Raji (cell line): ENCODE measurements around the gene LSP1.

ENCODE experiments used
- POLR2A ChIP-seq: IDR thresholded peaks from 2 replicates; pipeline ENCODE4 v1.6.1; 2011; ENCODE audit warnings: low read depth, low read length, control low read depth; ENCODE audit not compliant: insufficient read depth

LSP1 gene

GRCh38 chr11:1852877-1853276 is at the start of gene LSP1:
Gene LSP1 (plus strand): TSS chr11:1853084. CDS start chr11:1853145, 61 bp downstream.
- TF ChIP-seq POLR2A, result peak; percentile 81

GRCh38 chr11:1803246-1803645 is 49.6 kb upstream of the LSP1 start:
- no peak for TF ChIP-seq POLR2A

- no peak for TF ChIP-seq POLR2A
Measured at GRCh38 chr11:1805525-1805924, 47.4 kb upstream of the LSP1 start.

GRCh38 chr11:1807264-1807995 is 45.5 kb upstream of the LSP1 start:
- TF ChIP-seq POLR2A, result no peak

- TF ChIP-seq POLR2A, result no peak
Measured at GRCh38 chr11:1810761-1811160, 42.1 kb upstream of the LSP1 start.

- TF ChIP-seq POLR2A, result no peak
Measured at GRCh38 chr11:1812274-1812673, 40.6 kb upstream of the LSP1 start.

- TF ChIP-seq POLR2A, result no peak
Measured at GRCh38 chr11:1812801-1813200, 40.1 kb upstream of the LSP1 start.

- TF ChIP-seq POLR2A, result no peak
Measured at GRCh38 chr11:1814691-1815090, 38.2 kb upstream of the LSP1 start.

GRCh38 chr11:1815311-1815710 is 37.6 kb upstream of the LSP1 start:
- no peak for TF ChIP-seq POLR2A

GRCh38 chr11:1815751-1816150 is 37.1 kb upstream of the LSP1 start:
- no peak for TF ChIP-seq POLR2A

- no peak for TF ChIP-seq POLR2A
Measured at GRCh38 chr11:1817000-1817399, 35.9 kb upstream of the LSP1 start.

- TF ChIP-seq POLR2A, result no peak
Measured at GRCh38 chr11:1817511-1817910, 35.4 kb upstream of the LSP1 start.

GRCh38 chr11:1819074-1819473 is 33.8 kb upstream of the LSP1 start:
- no peak for TF ChIP-seq POLR2A

GRCh38 chr11:1820463-1821325 is 32.2 kb upstream of the LSP1 start:
- TF ChIP-seq POLR2A, result no peak

- no peak for TF ChIP-seq POLR2A
Measured at GRCh38 chr11:1821562-1821961, 31.3 kb upstream of the LSP1 start.

GRCh38 chr11:1822648-1823375 is 30.1 kb upstream of the LSP1 start:
- TF ChIP-seq POLR2A, result no peak
